Mucosa of gallbladder (tissue), 1 donor: ENCODE measurements around the gene DNM1. TPM values are rescaled to one million over a fixed set of nuclear protein-coding genes. Genes with fewer than 3 reads are reported as not detected.

ENCODE experiments used
- total RNA-seq: library from RNA; stranded (reverse); gene quantifications from one replicate; pipeline ENCODE4 v1.2.1, GENCODE V29; 2021
- donor health status: DM: no; HTN: no; CAD: no.

DNM1 gene
- total RNA-seq, 1 donor from 2014 or later: 135 TPM

Other genes starting within 250 kb of the DNM1 start
- 220 TPM for gene EEIG1, start 222.4 kb upstream of the DNM1 start, total RNA-seq
- 12.0 TPM for gene NAIF1, start 136.1 kb upstream of the DNM1 start, total RNA-seq
- 77.7 TPM for gene SLC25A25, start 135.1 kb upstream of the DNM1 start, total RNA-seq
- 61.5 TPM for gene PTGES2, start 75.7 kb upstream of the DNM1 start, total RNA-seq
- 85.5 TPM for gene LCN2, start 53.9 kb upstream of the DNM1 start, total RNA-seq
- gene BBLN, start 43.1 kb upstream of the DNM1 start, total RNA-seq: 75.4 TPM
- 109 TPM for gene CIZ1, start 11.8 kb upstream of the DNM1 start, total RNA-seq
- 117 TPM for gene GOLGA2, start 72.6 kb downstream of the DNM1 start, total RNA-seq
- 26.9 TPM for gene SWI5, start 72.9 kb downstream of the DNM1 start, total RNA-seq
- 21.8 TPM for gene TRUB2, start 119.1 kb downstream of the DNM1 start, total RNA-seq
- 54.8 TPM for gene COQ4, start 119.5 kb downstream of the DNM1 start, total RNA-seq
- gene SLC27A4, start 137.1 kb downstream of the DNM1 start, total RNA-seq: 50.4 TPM
- 53.1 TPM for gene URM1, start 168.0 kb downstream of the DNM1 start, total RNA-seq
- gene CERCAM, start 217.5 kb downstream of the DNM1 start, total RNA-seq: 23.7 TPM